H1 (cell line): ENCODE measurements around the gene UGT1A8. TPM values are rescaled to one million over a fixed set of nuclear protein-coding genes. Genes with fewer than 3 reads are reported as not detected.

ENCODE experiments used
- CTCF ChIA-PET: fragments of 300-600 bp; sonication (Branson Sonifier 250); formaldehyde crosslinking; loops from one replicate; lab custom pipeline; 2021; ENCODE audit not compliant: partially characterized antibody; lab: Charles Lee
- POLR2A ChIA-PET: fragments of 300-600 bp; sonication (Branson Sonifier 250); formaldehyde crosslinking; loops from one replicate; lab custom pipeline; 2021; ENCODE audit warnings: inconsistent platforms; ENCODE audit not compliant: partially characterized antibody; lab: Charles Lee
- DNase-seq, 2 experiments: peaks; one replicate each; pipeline versions ENCODE4 v3.0.0 to v3.0.0-alpha.2; 2010 to 2022; ENCODE audit warnings: low spot score in 2 of 2, low read depth in 1 of 2, mixed read lengths in 1 of 2
- FAIRE-seq: peaks from 2 replicates; lab custom pipeline; 2011; peaks lifted over from hg19 to GRCh38; lab: Jason Lieb, UNC
- H2AFZ ChIP-seq: 2 replicates; pipeline ENCODE4 v1.8.1; 2012; ENCODE audit warnings: low read length, inconsistent platforms
- H2AK5ac ChIP-seq: 2 replicates; pipeline ENCODE4 v1.6.1; 2013; ENCODE audit warnings: low read depth, low read length
- H2BK120ac ChIP-seq: replicated peaks from 2 replicates; pipeline ENCODE3; 2013; ENCODE audit warnings: low read depth, low read length, inconsistent platforms
- H2BK12ac ChIP-seq: 2 replicates; pipeline ENCODE4 v1.6.1; 2013; ENCODE audit warnings: low read depth, low read length
- H2BK15ac ChIP-seq: 2 replicates; pipeline ENCODE4 v1.6.1; 2013; ENCODE audit warnings: low read length
- H2BK20ac ChIP-seq: 2 replicates; pipeline ENCODE4 v1.6.1; 2013; ENCODE audit warnings: low read length
- H2BK5ac ChIP-seq: 2 replicates; pipeline ENCODE4 v1.6.1; 2013; ENCODE audit warnings: low read depth, low read length
- H3K14ac ChIP-seq: 2 replicates; pipeline ENCODE4 v1.6.1; 2013; ENCODE audit warnings: inconsistent platforms; ENCODE audit not compliant: insufficient read length
- H3K18ac ChIP-seq: 2 replicates; pipeline ENCODE4 v1.6.1; 2013; ENCODE audit warnings: low read length; ENCODE audit errors: extremely low read depth
- H3K23ac ChIP-seq: 2 replicates; pipeline ENCODE4 v1.6.1; 2013; ENCODE audit warnings: inconsistent platforms; ENCODE audit not compliant: insufficient read length
- H3K23me2 ChIP-seq: 2 replicates; pipeline ENCODE4 v1.6.1; 2013; ENCODE audit warnings: low read depth, low read length
- H3K27ac ChIP-seq: 2 replicates; pipeline ENCODE4 v1.6.1; 2011; ENCODE audit warnings: low read depth, low read length, inconsistent platforms
- H3K27me3 ChIP-seq, 4 experiments: replicated peaks in 1 of 4; 1 replicate in 1 of 4; 2 replicates in 3 of 4; pipeline versions ENCODE4 v1.6.1 to v1.8.1; 2011 to 2013; ENCODE audit warnings: low read length in 3 of 4, mild to moderate bottlenecking in 3 of 4, inconsistent platforms in 2 of 4, mixed read lengths in 2 of 4, moderate library complexity in 1 of 4; ENCODE audit not compliant: control insufficient read depth in 3 of 4, insufficient read depth in 3 of 4; ENCODE audit errors: extremely low read depth in 1 of 4
- H3K36me3 ChIP-seq, 4 experiments: 2 replicates each; pipeline versions ENCODE4 v1.6.1 to v1.8.1; 2011 to 2013; ENCODE audit warnings: mild to moderate bottlenecking in 4 of 4, low read length in 3 of 4, moderate library complexity in 2 of 4, control low read depth in 1 of 4, inconsistent platforms in 1 of 4; ENCODE audit not compliant: insufficient read depth in 4 of 4, control insufficient read depth in 2 of 4
- H3K4ac ChIP-seq: replicated peaks from 2 replicates; pipeline ENCODE3; 2013; ENCODE audit warnings: low read length, low read depth, mixed read lengths, inconsistent platforms; ENCODE audit not compliant: insufficient read length
- H3K4me1 ChIP-seq, 4 experiments: replicated peaks in 1 of 4; 1 replicate in 1 of 4; 2 replicates in 3 of 4; pipeline versions ENCODE4 v1.6.1 to v1.8.1; 2011 to 2013; ENCODE audit warnings: low read length in 3 of 4, inconsistent platforms in 2 of 4, mixed read lengths in 1 of 4; ENCODE audit not compliant: insufficient read depth in 4 of 4, control insufficient read depth in 3 of 4
- H3K4me2 ChIP-seq, 2 experiments: 2 replicates each; pipeline versions ENCODE4 v1.6.1 to v1.8.1; 2011 to 2013; ENCODE audit warnings: low read depth in 2 of 2, low read length in 2 of 2, control low read depth in 1 of 2, inconsistent platforms in 1 of 2, mild to moderate bottlenecking in 1 of 2; ENCODE audit not compliant: insufficient read depth in 1 of 2
- H3K4me3 ChIP-seq, 4 experiments: fragments of 200-600, 300-600 bp in 1 of 4; sonication (generic), shearing (Covaris generic), sonication (Bioruptor Twin) in 1 of 4; 2 replicates each; pipeline versions ENCODE4 v1.5.1 to v1.8.1; 2011 to 2016; ENCODE audit warnings: low read length in 4 of 4, low read depth in 3 of 4, control low read depth in 2 of 4, inconsistent platforms in 2 of 4, mild to moderate bottlenecking in 2 of 4, mixed read lengths in 1 of 4, moderate library complexity in 1 of 4; ENCODE audit not compliant: insufficient read depth in 2 of 4; ENCODE audit errors: extremely low read depth in 1 of 4
- H3K56ac ChIP-seq: replicated peaks from 2 replicates; pipeline ENCODE3; 2013; ENCODE audit warnings: low read depth, mild to moderate bottlenecking, mixed read lengths, low read length, inconsistent platforms; ENCODE audit not compliant: insufficient read length
- H3K79me1 ChIP-seq: 2 replicates; pipeline ENCODE4 v1.6.1; 2013; ENCODE audit warnings: low read depth, low read length, control low read depth
- H3K79me2 ChIP-seq, 2 experiments: 2 replicates each; pipeline versions ENCODE4 v1.6.1 to v1.8.1; 2012 to 2013; ENCODE audit warnings: low read length in 2 of 2, mild to moderate bottlenecking in 2 of 2, inconsistent platforms in 1 of 2; ENCODE audit not compliant: insufficient read depth in 2 of 2, control insufficient read depth in 1 of 2
- H3K9ac ChIP-seq, 4 experiments: replicated peaks in 1 of 4; 1 replicate in 1 of 4; 2 replicates in 3 of 4; pipeline versions ENCODE4 v1.6.1 to v1.8.1; 2011 to 2013; ENCODE audit warnings: low read depth in 3 of 4, low read length in 3 of 4, control low read depth in 2 of 4, mild to moderate bottlenecking in 2 of 4, moderate library complexity in 2 of 4, inconsistent platforms in 1 of 4; ENCODE audit errors: extremely low read depth in 1 of 4
- H3K9me3 ChIP-seq, 2 experiments: 2 replicates each; pipeline versions ENCODE4 v1.6.1 to v1.8.1; 2012 to 2013; ENCODE audit warnings: mild to moderate bottlenecking in 2 of 2, moderate library complexity in 2 of 2, control low read depth in 1 of 2, inconsistent platforms in 1 of 2, low read depth in 1 of 2, low read length in 1 of 2, mixed read lengths in 1 of 2; ENCODE audit not compliant: insufficient read depth in 2 of 2
- H4K20me1 ChIP-seq, 2 experiments: replicated peaks in 1 of 2; 2 replicates each; pipeline versions ENCODE3 to v1.8.1; 2011 to 2013; ENCODE audit warnings: inconsistent platforms in 2 of 2, low read length in 2 of 2, mild to moderate bottlenecking in 1 of 2; ENCODE audit not compliant: insufficient read depth in 2 of 2, control insufficient read depth in 1 of 2
- H4K5ac ChIP-seq: 2 replicates; pipeline ENCODE4 v1.6.1; 2013; ENCODE audit warnings: low read length, low read depth, mixed read lengths, inconsistent platforms; ENCODE audit not compliant: insufficient read length
- H4K8ac ChIP-seq: 2 replicates; pipeline ENCODE4 v1.8.0; 2013; ENCODE audit warnings: mild to moderate bottlenecking, moderate library complexity, low read length, inconsistent platforms; ENCODE audit not compliant: insufficient read depth; ENCODE audit errors: extremely low read depth
- H4K91ac ChIP-seq: replicated peaks from 2 replicates; pipeline ENCODE3; 2013; ENCODE audit warnings: low read length, mixed read lengths, inconsistent platforms; ENCODE audit not compliant: insufficient read length
- ATF3 ChIP-seq: IDR thresholded peaks from 2 replicates; pipeline ENCODE4 v1.6.1; 2011; ENCODE audit warnings: low read depth, mild to moderate bottlenecking, low read length; ENCODE audit not compliant: insufficient read depth
- BCL11A ChIP-seq, 2 experiments: IDR thresholded peaks; one replicate each; pipeline ENCODE4 v1.6.1; 2011; ENCODE audit warnings: low read depth in 2 of 2, low read length in 2 of 2, mild to moderate bottlenecking in 2 of 2
- CBX5 ChIP-seq: fragments of 300-800, 300-1000 bp; sonication (generic); IDR thresholded peaks from 2 replicates; pipeline ENCODE4 v1.7.1; 2016; ENCODE audit warnings: antibody characterized with exemption, low read length, low read depth
- GTF2F1 ChIP-seq: IDR thresholded peaks from 2 replicates; pipeline ENCODE4 v1.6.1; 2012; ENCODE audit warnings: low read depth, low read length, improper control_type of control experiment, borderline replicate concordance
- HDAC2 ChIP-seq, 2 experiments: fragments of 300-600 bp in 1 of 2; sonication (generic) in 1 of 2; IDR thresholded peaks; 2 replicates each; pipeline ENCODE4 v1.6.1; 2011 to 2012; ENCODE audit warnings: low read depth in 2 of 2, low read length in 2 of 2, mild to moderate bottlenecking in 2 of 2, moderate library complexity in 2 of 2, borderline replicate concordance in 1 of 2, inconsistent platforms in 1 of 2
- HDAC6 ChIP-seq: IDR thresholded peaks from one replicate; pipeline ENCODE4 v1.7.1; 2012; ENCODE audit warnings: low read depth, mild to moderate bottlenecking, inconsistent platforms, low read length, moderate library complexity
- KDM4A ChIP-seq: IDR thresholded peaks from one replicate; pipeline ENCODE4 v1.7.1; 2012; ENCODE audit warnings: low read depth, mild to moderate bottlenecking, moderate library complexity, low read length, inconsistent platforms; ENCODE audit not compliant: severe bottlenecking
- NRF1 ChIP-seq: IDR thresholded peaks from 2 replicates; pipeline ENCODE4 v1.6.1; 2011; ENCODE audit warnings: mild to moderate bottlenecking, low read depth, low read length, improper control_type of control experiment
- RFX5 ChIP-seq: IDR thresholded peaks from 2 replicates; pipeline ENCODE4 v1.6.1; 2011; ENCODE audit warnings: low read depth, low read length, improper control_type of control experiment, borderline replicate concordance
- TEAD4 ChIP-seq: IDR thresholded peaks from 2 replicates; pipeline ENCODE4 v1.6.1; 2012; ENCODE audit warnings: low read depth, low read length, inconsistent platforms, mixed read lengths
- ZNF274 ChIP-seq: IDR thresholded peaks from 2 replicates; pipeline ENCODE4 v1.7.0; 2012; ENCODE audit warnings: low read length, borderline replicate concordance; ENCODE audit errors: extremely low read depth
- WGBS, 2 experiments: shearing (Covaris generic) in 1 of 2; methylation state at CpG; one replicate each; pipeline versions ENCODE4 v1.1.6 to v1.1.7; 2013 to 2015; ENCODE audit warnings: low lambda C conversion rate in 2 of 2, mixed read lengths in 2 of 2, inconsistent platforms in 1 of 2, low coverage in 1 of 2, missing lambda C conversion rate in 1 of 2; ENCODE audit not compliant: insufficient replicate concordance in 2 of 2, insufficient coverage in 1 of 2, insufficient read length in 1 of 2; ENCODE audit errors: extremely low coverage in 1 of 2, missing lambda C conversion rate in 1 of 2; 5-methylcytosine and 5-hydroxymethylcytosine counted together
- polyA plus RNA-seq, 7 experiments: library from polyadenylated mRNA; depleted of rRNA in 3 of 7; stranded (reverse) in 5 of 7; unstranded in 2 of 7; fragments of >200 nt in 5 of 7; fragments of 200-250 nt in 2 of 7; gene quantifications; 1 replicate in 5 of 7; 2 replicates in 1 of 7; 4 replicates in 1 of 7; pipeline versions ENCODE4 v1.2.1 to v1.2.3, GENCODE V29; 2011 to 2013; ENCODE audit warnings: missing spikeins in 2 of 7, mixed read lengths in 2 of 7
- total RNA-seq: library from RNA; stranded (reverse); fragmentation: NEBNext Ultra II Directional; extraction: Animal tissue kit (Norgen Biotek cat#: 25700); gene quantifications from 2 replicates; pipeline ENCODE4 v1.2.1, GENCODE V29; 2021
- TF ChIP-seq, protein P1 (sequence below): IDR thresholded peaks from 2 replicates; pipeline ENCODE4 v1.6.1; 2011; ENCODE audit warnings: low read length, improper control_type of control experiment

The UGT1A8 gene
- total and polyA plus RNA-seq, 2 of the 8 experiments (the other 6 are each of a cell fraction or from before 2014, with no cell fraction given) = not detected

- FAIRE-seq = no peak
- H3K9me3 ChIP-seq = peaks cover 0 to 2% of the 10 kb centered on the region in 2 experiments; a peak in 1 of 4 replicates
- no peak within 1 kb of the TSS for H3K9ac ChIP-seq
- ChIA-PET POLR2A (no interaction called here), CTCF (interaction anchor here (2.7 kb wide), 1 partner anchor 18 kb away, joined by 19 read pairs; no protein-coding TSS in a partner anchor)
- 96% methylated on average over 4 of the region's 4 CpGs; no CpG with 5 or more reads in 1 of the 2 experiments for WGBS, 2 experiments
- H3K23me2 ChIP-seq = peaks cover 2% of the 10 kb centered on the region; the same call in 1 of the 2 replicates
- no peak within 1 kb of the TSS for H4K5ac ChIP-seq
- H2BK12ac ChIP-seq = no peak within 1 kb of the TSS
- no peaks in the 10 kb centered on the region for H4K20me1 ChIP-seq
- no peaks in the 10 kb centered on the region for H3K79me2 ChIP-seq
- no peak within 1 kb of the TSS for H3K27ac ChIP-seq
- H2BK20ac ChIP-seq = no peak within 1 kb of the TSS
- no peak within 1 kb of the TSS for H2BK120ac ChIP-seq
- H3K36me3 ChIP-seq = no peaks in the 10 kb centered on the region
- H4K91ac ChIP-seq = no peak within 1 kb of the TSS
- H4K8ac ChIP-seq = no peak within 1 kb of the TSS
- H3K56ac ChIP-seq = no peak within 1 kb of the TSS
- H3K4ac ChIP-seq = no peak within 1 kb of the TSS
- no peak within 1 kb of the TSS for H2BK5ac ChIP-seq
- H3K23ac ChIP-seq = no peak within 1 kb of the TSS
- no peak within 1 kb of the TSS for H3K14ac ChIP-seq
- H2AK5ac ChIP-seq = no peak within 1 kb of the TSS
- no peaks in the 10 kb centered on the region for H3K27me3 ChIP-seq
- H3K18ac ChIP-seq = no peak within 1 kb of the TSS
- no peak within 1 kb of the TSS for H2BK15ac ChIP-seq
- H3K4me1 ChIP-seq = peaks cover 0 to 8% (median 2%) of the 10 kb centered on the region in 4 experiments; a peak in 1 of 7 replicates
- H2AFZ ChIP-seq = no peak within 1 kb of the TSS
- H3K79me1 ChIP-seq = no peaks in the 10 kb centered on the region
- no peak within 1 kb of the TSS for H3K4me3 ChIP-seq
- no peak within 1 kb of the TSS for H3K4me2 ChIP-seq
- DNase-seq = no peak
- TF ChIP-seq HDAC6 (no peak), RFX5 (no peak), HDAC2 (IDR thresholded peaks at IDR 0.05; ENCODE audit: borderline replicate concordance in 1 of 2, low read depth in 2 of 2, low read length in 2 of 2) (no peak), ZNF274 (no peak), NRF1 (no peak), KDM4A (no peak), TEAD4 (no peak), GTF2F1 (no peak), ATF3 (no peak), CBX5 (no peak), BCL11A (IDR thresholded peaks at IDR 0.05; ENCODE audit: low read depth in 2 of 2, low read length in 2 of 2) (no peak)
- TF ChIP-seq, protein P1, sequence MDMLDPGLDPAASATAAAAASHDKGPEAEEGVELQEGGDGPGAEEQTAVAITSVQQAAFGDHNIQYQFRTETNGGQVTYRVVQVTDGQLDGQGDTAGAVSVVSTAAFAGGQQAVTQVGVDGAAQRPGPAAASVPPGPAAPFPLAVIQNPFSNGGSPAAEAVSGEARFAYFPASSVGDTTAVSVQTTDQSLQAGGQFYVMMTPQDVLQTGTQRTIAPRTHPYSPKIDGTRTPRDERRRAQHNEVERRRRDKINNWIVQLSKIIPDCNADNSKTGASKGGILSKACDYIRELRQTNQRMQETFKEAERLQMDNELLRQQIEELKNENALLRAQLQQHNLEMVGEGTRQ = no peak
Observed at GRCh38 chr2:233692648-233693047, 75.2 kb downstream of the UGT1A8 start, which contains the start of gene UGT1A6. Gene UGT1A6, plus strand, starts transcription at chr2:233692890. Its CDS starts 115 bp downstream, at chr2:233693005.
